Endothelial cell (in vitro differentiated cells): ENCODE results near the gene PRKCZ. TPM values are rescaled to one million over a fixed set of nuclear protein-coding genes. Genes with fewer than 3 reads are reported as not detected.
A peak's percentile ranks its signal among the peaks of the same experiment; 100 is the strongest.

ENCODE experiments used
- DNase-seq: peaks from one replicate; pipeline ENCODE4 v3.0.0; 2021; ENCODE audit warnings: low spot score
- H3K27ac Mint-ChIP-seq: one replicate; pipeline ENCODE4 v1.8.0; 2021; ENCODE audit warnings: mixed read lengths, inconsistent platforms; ENCODE audit not compliant: unreplicated experiment
- H3K27me3 Mint-ChIP-seq: one replicate; pipeline ENCODE4 v1.8.0; 2021; ENCODE audit warnings: mild to moderate bottlenecking, moderate library complexity, mixed read lengths, inconsistent platforms; ENCODE audit not compliant: unreplicated experiment
- H3K36me3 Mint-ChIP-seq: one replicate; pipeline ENCODE4 v1.8.0; 2021; ENCODE audit warnings: mild to moderate bottlenecking, low read depth, mixed read lengths, inconsistent platforms; ENCODE audit not compliant: unreplicated experiment
- H3K4me1 Mint-ChIP-seq: one replicate; pipeline ENCODE4 v1.8.0; 2021; ENCODE audit warnings: mild to moderate bottlenecking, mixed read lengths, inconsistent platforms; ENCODE audit not compliant: unreplicated experiment
- H3K4me3 Mint-ChIP-seq: one replicate; pipeline ENCODE4 v1.8.0; 2021; ENCODE audit warnings: mild to moderate bottlenecking, mixed read lengths, inconsistent platforms; ENCODE audit not compliant: unreplicated experiment
- H3K9me3 Mint-ChIP-seq: one replicate; pipeline ENCODE4 v1.8.0; 2021; ENCODE audit warnings: mixed read lengths, inconsistent platforms; ENCODE audit not compliant: unreplicated experiment
- total RNA-seq: library from RNA; stranded (reverse); fragmentation: NEBNext Ultra II Directional; extraction: Animal tissue kit (Norgen Biotek cat#: 25700); gene quantifications from one replicate; pipeline ENCODE4 v1.2.1, GENCODE V29; 2021; ENCODE audit not compliant: unreplicated experiment
- TF ChIP-seq, protein P1 (sequence below): fragments of 200-600 bp; sonication (generic); IDR thresholded peaks from one replicate; pipeline ENCODE4 v1.5.0; 2021; ENCODE audit warnings: antibody characterized with exemption; ENCODE audit not compliant: unreplicated experiment

Gene PRKCZ
- total RNA-seq, 1 donor from 2014 or later: 23.1 TPM

DNA sequence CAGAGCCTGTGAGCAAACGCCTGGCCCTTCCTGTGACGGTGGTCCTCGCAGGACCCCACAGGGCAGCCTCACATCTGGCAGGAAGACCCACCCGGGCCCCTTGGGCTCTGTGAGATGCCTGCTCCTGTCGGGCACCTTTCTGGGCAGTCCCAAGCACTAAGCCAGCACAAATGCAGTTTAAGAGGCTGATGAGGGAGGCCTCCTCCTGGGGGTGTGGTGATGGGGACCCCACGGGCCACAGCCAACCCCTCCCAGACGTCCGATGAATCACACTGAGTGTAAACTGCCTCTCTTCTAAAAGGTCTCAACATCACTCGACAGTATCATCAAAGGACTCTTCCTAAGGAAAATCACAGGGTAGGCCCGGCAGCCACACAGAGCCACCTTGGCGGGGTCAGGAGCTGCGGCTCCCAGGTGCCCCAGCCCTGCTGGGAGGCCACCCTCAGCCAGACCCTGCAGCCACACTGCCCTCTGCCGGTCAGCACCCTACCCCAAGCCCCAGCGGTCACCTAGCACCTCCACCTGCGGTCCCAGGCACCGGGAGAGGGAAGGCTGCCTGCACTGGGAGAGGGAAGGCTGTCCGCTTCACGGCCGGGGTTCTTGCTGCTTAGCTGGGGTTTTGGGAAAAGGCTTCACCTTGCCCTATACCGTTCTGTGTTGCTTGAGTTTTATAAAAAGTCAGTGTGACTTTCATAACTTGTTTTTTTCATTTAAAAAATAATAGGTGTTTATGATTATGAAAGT is 3.9 kb upstream of the PRKCZ start:
- no peak overlapping the region for H3K27ac Mint-ChIP-seq
- H3K36me3 Mint-ChIP-seq: no peaks in the 10 kb centered on the region
- TF ChIP-seq, protein P1, sequence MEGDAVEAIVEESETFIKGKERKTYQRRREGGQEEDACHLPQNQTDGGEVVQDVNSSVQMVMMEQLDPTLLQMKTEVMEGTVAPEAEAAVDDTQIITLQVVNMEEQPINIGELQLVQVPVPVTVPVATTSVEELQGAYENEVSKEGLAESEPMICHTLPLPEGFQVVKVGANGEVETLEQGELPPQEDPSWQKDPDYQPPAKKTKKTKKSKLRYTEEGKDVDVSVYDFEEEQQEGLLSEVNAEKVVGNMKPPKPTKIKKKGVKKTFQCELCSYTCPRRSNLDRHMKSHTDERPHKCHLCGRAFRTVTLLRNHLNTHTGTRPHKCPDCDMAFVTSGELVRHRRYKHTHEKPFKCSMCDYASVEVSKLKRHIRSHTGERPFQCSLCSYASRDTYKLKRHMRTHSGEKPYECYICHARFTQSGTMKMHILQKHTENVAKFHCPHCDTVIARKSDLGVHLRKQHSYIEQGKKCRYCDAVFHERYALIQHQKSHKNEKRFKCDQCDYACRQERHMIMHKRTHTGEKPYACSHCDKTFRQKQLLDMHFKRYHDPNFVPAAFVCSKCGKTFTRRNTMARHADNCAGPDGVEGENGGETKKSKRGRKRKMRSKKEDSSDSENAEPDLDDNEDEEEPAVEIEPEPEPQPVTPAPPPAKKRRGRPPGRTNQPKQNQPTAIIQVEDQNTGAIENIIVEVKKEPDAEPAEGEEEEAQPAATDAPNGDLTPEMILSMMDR: peak; percentile 74
- DNase-seq: peak; percentile 83
- H3K4me3 Mint-ChIP-seq: no peak overlapping the region
- peaks cover 20% of the 10 kb centered on the region for H3K27me3 Mint-ChIP-seq
- H3K4me1 Mint-ChIP-seq: peaks cover 9% of the 10 kb centered on the region
- no peaks in the 10 kb centered on the region for H3K9me3 Mint-ChIP-seq

- no peak overlapping the region for H3K27ac Mint-ChIP-seq
- DNase-seq: no peak
- peaks cover 20% of the 10 kb centered on the region for H3K27me3 Mint-ChIP-seq
- H3K4me1 Mint-ChIP-seq: peaks cover 9% of the 10 kb centered on the region
- no peaks in the 10 kb centered on the region for H3K36me3 Mint-ChIP-seq
- H3K4me3 Mint-ChIP-seq: no peak overlapping the region
- no peaks in the 10 kb centered on the region for H3K9me3 Mint-ChIP-seq
- TF ChIP-seq, protein P1: no peak
Observed at GRCh38 chr1:2046953-2047748, 3.1 kb upstream of the PRKCZ start.

DNA sequence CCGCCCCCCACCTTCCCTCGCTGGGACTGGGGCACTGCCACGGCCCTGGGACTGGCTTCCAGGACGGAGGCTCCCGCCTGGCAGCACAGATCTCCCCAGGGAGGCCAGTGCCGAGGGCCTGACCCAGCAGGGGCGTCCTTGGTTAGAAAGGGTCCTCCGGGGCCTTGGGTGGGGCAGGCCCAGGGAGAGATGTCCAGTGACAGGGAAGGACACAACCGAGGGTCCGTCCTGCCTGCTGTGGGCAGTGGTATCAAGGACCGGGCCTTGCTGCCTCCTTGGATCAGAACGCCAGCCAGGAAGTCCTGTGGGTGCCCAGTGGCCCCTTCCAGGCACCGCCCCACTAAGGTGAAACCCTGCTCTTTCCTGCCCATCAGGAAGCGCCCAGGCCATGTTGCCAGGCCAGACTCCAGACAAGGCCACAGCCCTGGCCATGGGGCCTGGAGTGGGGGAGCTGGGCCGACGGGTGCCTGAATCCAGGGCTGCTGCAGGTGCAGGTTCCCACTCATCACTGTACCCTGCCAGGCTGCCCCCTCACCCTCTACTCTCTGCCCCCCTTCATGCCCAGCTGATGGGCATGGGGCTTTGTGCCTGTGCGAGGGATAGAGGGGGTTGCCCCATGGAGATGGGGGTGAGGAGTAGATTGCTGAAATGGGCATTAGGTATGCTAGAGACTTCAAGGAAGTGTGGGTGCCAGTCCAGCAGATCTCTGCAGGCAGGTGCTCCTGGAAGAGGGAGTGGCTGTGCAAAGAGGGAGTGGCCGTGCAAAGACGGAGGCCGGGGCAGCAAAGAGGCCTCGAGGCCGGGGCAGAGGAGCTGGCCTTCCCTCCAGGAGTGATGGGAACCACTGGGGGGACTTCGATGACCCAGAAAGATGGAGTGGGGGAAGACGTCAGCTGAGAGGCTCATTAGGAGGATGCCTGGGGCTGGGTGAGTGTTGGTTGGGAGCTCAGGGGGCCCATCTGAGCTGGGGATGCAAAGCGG is 2.2 kb upstream of the PRKCZ start:
- no peaks in the 10 kb centered on the region for H3K36me3 Mint-ChIP-seq
- peaks cover 9% of the 10 kb centered on the region for H3K4me1 Mint-ChIP-seq
- no peak overlapping the region for H3K27ac Mint-ChIP-seq
- H3K27me3 Mint-ChIP-seq: peaks cover 20% of the 10 kb centered on the region
- no peak for DNase-seq
- H3K4me3 Mint-ChIP-seq: peak overlapping the region; percentile 74
- H3K9me3 Mint-ChIP-seq: no peaks in the 10 kb centered on the region
- TF ChIP-seq, protein P1: no peak

GRCh38 chr1:2049225-2049717 is 940 bp upstream of the PRKCZ start:
- H3K36me3 Mint-ChIP-seq: no peaks in the 10 kb centered on the region
- H3K27ac Mint-ChIP-seq: no peak overlapping the region
- TF ChIP-seq, protein P1: peak; percentile 53
- peaks cover 7% of the 10 kb centered on the region for H3K4me1 Mint-ChIP-seq
- peak; percentile 61 for DNase-seq
- H3K4me3 Mint-ChIP-seq: peak overlapping the region; percentile 89
- H3K27me3 Mint-ChIP-seq: peaks cover 16% of the 10 kb centered on the region
- H3K9me3 Mint-ChIP-seq: no peaks in the 10 kb centered on the region
